Measurements from ENCODE around the gene SLC25A19. TPM values are rescaled to one million over a fixed set of nuclear protein-coding genes. Genes with fewer than 3 reads are reported as not detected.

The SLC25A19 gene
- total and polyA plus RNA-seq, 9 of the 15 experiments (the other 6 are each of a cell fraction or from before 2014, with no cell fraction given), result 33.4 to 76.6 (median 55.3) TPM

- TF ChIP-seq ZHX1 (conservative IDR thresholded peaks at IDR 0.05; ENCODE audit: low read length) (no peak), ZNF239 (CRISPR knock-in tag; IDR thresholded peaks at IDR 0.05) (no peak), MLX (CRISPR knock-in tag; conservative IDR thresholded peaks at IDR 0.05) (0 out of 4 replicates have a peak, but pooled peaks of 1 of the 2 experiments have one; percentile 26), STAG1 (CRISPR knock-in tag; IDR thresholded peaks at IDR 0.05; ENCODE audit: borderline replicate concordance) (no peak), CEBPG (CRISPR knock-in tag; IDR thresholded peaks at IDR 0.05) (no peak), CEBPG (tag; conservative IDR thresholded peaks at IDR 0.05 in 1 of 2, IDR thresholded peaks at IDR 0.05 in 1 of 2) (no peak), CBX5 (IDR thresholded peaks at IDR 0.05; ENCODE audit: borderline replicate concordance, low read depth) (no peak), GTF2B (IDR thresholded peaks at IDR 0.05; ENCODE audit: extremely low read depth, insufficient read length) (no peak), RBM14 (IDR thresholded peaks at IDR 0.05; ENCODE audit: borderline replicate concordance, insufficient read depth, low read depth, low read length) (0 out of 2 replicates have a peak, but pooled peaks have one; percentile 82), FOS (IDR thresholded peaks at IDR 0.05; ENCODE audit: extremely low read depth, insufficient read length) (no peak), ILF3 (IDR thresholded peaks at IDR 0.05; ENCODE audit: borderline replicate concordance) (no peak), CUX1 (CRISPR knock-in tag; IDR thresholded peaks at IDR 0.05) (no peak), SFPQ (IDR thresholded peaks at IDR 0.05; ENCODE audit: low read depth, low read length) (no peak), ZNF124 (CRISPR knock-in tag; IDR thresholded peaks at IDR 0.05) (no peak), ZNF41 (CRISPR knock-in tag; conservative IDR thresholded peaks at IDR 0.05) (no peak)
Observed at GRCh38 chr17:75271233-75271954, 17.8 kb downstream of the SLC25A19 start (continued).
